Measurements from ENCODE around the gene JPH4. TPM values are rescaled to one million over a fixed set of nuclear protein-coding genes. Genes with fewer than 3 reads are reported as not detected.
"Not testable (repeated sequence)": the region's sequence is repeated elsewhere in the genome, so short reads cannot be mapped to it uniquely, and the experiment has no call there.

Gene JPH4
- polyA plus RNA-seq, 1 of the 3 experiments (the other 2 are of a cell fraction): 8.7 TPM

- POLR2A ChIA-PET: interaction anchor here (1.1 to 2.1 kb wide), 4 partner anchors 9 to 59 kb away, joined by 3 to 5 read pairs (median 4); no protein-coding TSS in a partner anchor
- 86% methylated on average over 13 of the region's 13 CpGs for WGBS (ENCODE audit: low lambda C conversion rate)
Measured at GRCh38 chr14:23537351-23538049, 41.1 kb downstream of the JPH4 start.

GRCh38 chr14:23536906-23537305 is 41.7 kb downstream of the JPH4 start:
- H3K4me1 ChIP-seq (ENCODE audit: control insufficient read depth in 1 of 2, insufficient read depth in 2 of 2, low read depth in 1 of 2, low read length in 1 of 2); H3K9me2 ChIP-seq; H2AFZ ChIP-seq (ENCODE audit: low read depth); H3F3A ChIP-seq (replicated peaks; ENCODE audit: insufficient read depth); H4K20me1 ChIP-seq (ENCODE audit: insufficient read depth); H3K27ac ChIP-seq (ENCODE audit: low read depth in 2 of 2, low read length in 1 of 2); H3K4me2 ChIP-seq; H3K9ac ChIP-seq; DNase-seq; H3K79me2 ChIP-seq (ENCODE audit: insufficient read depth); H3K9me3 ChIP-seq; H3K4me3 ChIP-seq (ENCODE audit: low read depth in 2 of 2, low read length in 1 of 2); H3K27me3 ChIP-seq (ENCODE audit: insufficient read depth): not testable (repeated sequence)
- POLR2A ChIA-PET: interaction anchor here (0.9 to 2.1 kb wide), 3 partner anchors 8 to 19 kb away, joined by 3 to 5 read pairs (median 3); no protein-coding TSS in a partner anchor
- 87% methylated on average over 6 of the region's 6 CpGs for WGBS (ENCODE audit: low lambda C conversion rate)
- H3K36me3 ChIP-seq (replicated peaks in 1 of 2; ENCODE audit: control insufficient read depth in 1 of 2, insufficient read depth in 2 of 2, low read length in 1 of 2): peaks cover 0 to 14% of the 10 kb centered on the region in 2 experiments
- CTCF ChIA-PET: interaction anchor here (3.6 to 11.3 kb wide), 3 partner anchors 8 to 57 kb away, joined by 25 to 276 read pairs (median 136); partner anchors contain the start of gene THTPA

More at GRCh38 chr14:23537351-23538049, 41.1 kb downstream of the JPH4 start:
- Histone ChIP-seq H3K27ac (ENCODE audit: low read depth in 2 of 2, low read length in 1 of 2) (no peak overlapping the region), H3K9ac (no peak overlapping the region), H3K79me2 (ENCODE audit: insufficient read depth) (no peaks in the 10 kb centered on the region), H3K9me3 (no peaks in the 10 kb centered on the region), H2AFZ (ENCODE audit: low read depth) (no peak overlapping the region), H3K9me2 (no peaks in the 10 kb centered on the region), H3K36me3 (replicated peaks in 1 of 2; ENCODE audit: control insufficient read depth in 1 of 2, insufficient read depth in 2 of 2, low read length in 1 of 2) (peaks cover 0 to 14% of the 10 kb centered on the region in 2 experiments), H3F3A (replicated peaks; ENCODE audit: insufficient read depth) (no peaks in the 10 kb centered on the region), H3K27me3 (ENCODE audit: insufficient read depth) (no peaks in the 10 kb centered on the region), H4K20me1 (ENCODE audit: insufficient read depth) (no peaks in the 10 kb centered on the region), H3K4me3 (ENCODE audit: low read depth in 2 of 2, low read length in 1 of 2) (no peak overlapping the region), H3K4me1 (ENCODE audit: control insufficient read depth in 1 of 2, insufficient read depth in 2 of 2, low read depth in 1 of 2, low read length in 1 of 2) (peaks cover 4 to 6% of the 10 kb centered on the region in 2 experiments; a peak in 1 of 4 replicates), H3K4me2 (no peak overlapping the region)
- TF ChIP-seq, protein P1, sequence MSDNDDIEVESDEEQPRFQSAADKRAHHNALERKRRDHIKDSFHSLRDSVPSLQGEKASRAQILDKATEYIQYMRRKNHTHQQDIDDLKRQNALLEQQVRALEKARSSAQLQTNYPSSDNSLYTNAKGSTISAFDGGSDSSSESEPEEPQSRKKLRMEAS (IDR thresholded peaks at IDR 0.05; ENCODE audit: low read depth): no peak
- TF ChIP-seq JUND (IDR thresholded peaks at IDR 0.05) (no peak), TCF12 (IDR thresholded peaks at IDR 0.05) (no peak), FOSL2 (IDR thresholded peaks at IDR 0.05; ENCODE audit: borderline replicate concordance, low read depth) (no peak), MEF2A (IDR thresholded peaks at IDR 0.05; ENCODE audit: borderline replicate concordance, low read depth) (no peak), GABPA (IDR thresholded peaks at IDR 0.05; ENCODE audit: low read depth) (no peak), EZH2phosphoT487 (IDR thresholded peaks at IDR 0.05; ENCODE audit: borderline replicate concordance, low read depth) (no peak), CHD2 (IDR thresholded peaks at IDR 0.05; ENCODE audit: low read length, partially characterized antibody) (no peak), POLR2AphosphoS5 (IDR thresholded peaks at IDR 0.05; ENCODE audit: low read depth, low read length) (no peak), USF1 (IDR thresholded peaks at IDR 0.05; ENCODE audit: borderline replicate concordance, low read depth) (no peak), GATA2 (CRISPR knock-in tag; IDR thresholded peaks at IDR 0.05) (no peak)
- TF ChIP-seq, protein P2, sequence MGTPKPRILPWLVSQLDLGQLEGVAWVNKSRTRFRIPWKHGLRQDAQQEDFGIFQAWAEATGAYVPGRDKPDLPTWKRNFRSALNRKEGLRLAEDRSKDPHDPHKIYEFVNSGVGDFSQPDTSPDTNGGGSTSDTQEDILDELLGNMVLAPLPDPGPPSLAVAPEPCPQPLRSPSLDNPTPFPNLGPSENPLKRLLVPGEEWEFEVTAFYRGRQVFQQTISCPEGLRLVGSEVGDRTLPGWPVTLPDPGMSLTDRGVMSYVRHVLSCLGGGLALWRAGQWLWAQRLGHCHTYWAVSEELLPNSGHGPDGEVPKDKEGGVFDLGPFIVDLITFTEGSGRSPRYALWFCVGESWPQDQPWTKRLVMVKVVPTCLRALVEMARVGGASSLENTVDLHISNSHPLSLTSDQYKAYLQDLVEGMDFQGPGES (IDR thresholded peaks at IDR 0.05; ENCODE audit: low read depth, low read length): no peak
- no peak for DNase-seq
- CTCF ChIA-PET: interaction anchor here (3.6 to 11.3 kb wide), 3 partner anchors 9 to 57 kb away, joined by 25 to 276 read pairs (median 136); partner anchors contain the start of gene THTPA
